COLO829 (cell line): ENCODE data around the gene JARID2.

Experiments used
- DNase-seq: peaks from one replicate; pipeline ENCODE4 v3.0.0; 2012; ENCODE audit warnings: low spot score

Gene JARID2

DNA sequence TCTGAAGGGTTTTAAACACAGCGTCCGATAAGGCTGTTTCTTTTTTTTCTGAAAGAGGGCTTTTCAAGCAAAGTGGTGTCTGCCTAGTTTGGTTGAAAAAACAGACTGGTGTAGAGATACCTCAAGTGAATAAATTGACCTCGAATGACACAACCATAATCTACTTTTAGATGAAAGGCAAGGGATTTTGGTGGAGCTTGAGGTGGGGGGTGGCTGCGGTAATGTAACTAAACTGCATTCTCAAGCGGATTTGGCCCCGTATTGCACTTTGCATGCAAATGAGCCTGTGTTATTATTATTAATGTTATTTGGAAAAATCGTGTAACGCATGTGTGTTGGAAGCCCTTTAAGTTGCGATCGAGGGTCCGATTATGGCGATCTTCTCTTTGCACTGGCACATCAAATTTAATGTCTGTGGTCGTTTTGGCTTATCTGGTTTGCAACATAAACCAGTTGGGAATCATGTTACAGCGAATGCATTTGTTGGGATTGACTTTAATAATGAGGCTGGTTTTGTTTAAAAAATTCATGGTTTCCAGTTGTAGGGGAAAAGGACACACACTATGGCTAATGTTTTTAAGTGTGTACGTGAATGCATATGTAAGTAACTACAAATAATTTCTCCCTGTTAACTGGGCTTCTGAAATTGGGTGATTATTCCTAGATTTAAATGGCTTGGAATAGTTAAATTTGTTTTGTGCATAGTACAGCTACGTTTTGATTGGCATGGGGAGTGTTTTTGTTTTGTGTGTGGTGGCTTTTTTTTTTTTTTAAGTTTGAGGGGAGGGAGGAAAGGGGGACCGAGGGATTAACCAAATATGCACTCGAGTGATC is 1.0 kb downstream of the JARID2 start:
- no peak for DNase-seq

GRCh38 chr6:15247500-15248450 is 1.9 kb downstream of the JARID2 start:
- no peak for DNase-seq

GRCh38 chr6:15248451-15249370 is 2.8 kb downstream of the JARID2 start:
- peak; percentile 98 for DNase-seq

GRCh38 chr6:15249371-15250019 is 3.6 kb downstream of the JARID2 start:
- DNase-seq: no peak

GRCh38 chr6:15250187-15251168 is 4.6 kb downstream of the JARID2 start:
- no peak for DNase-seq

- no peak for DNase-seq
These were observed 6.3 kb downstream of the JARID2 start for GRCh38 chr6:15252195-15252594.

GRCh38 chr6:15253203-15254022 is 7.5 kb downstream of the JARID2 start:
- no peak for DNase-seq

- DNase-seq: no peak
These were observed 8.5 kb downstream of the JARID2 start for GRCh38 chr6:15254070-15254975.

- DNase-seq: no peak
These were observed 9.6 kb downstream of the JARID2 start for GRCh38 chr6:15255481-15255880.

- no peak for DNase-seq
These were observed 10.1 kb downstream of the JARID2 start for GRCh38 chr6:15255909-15256395.

DNA sequence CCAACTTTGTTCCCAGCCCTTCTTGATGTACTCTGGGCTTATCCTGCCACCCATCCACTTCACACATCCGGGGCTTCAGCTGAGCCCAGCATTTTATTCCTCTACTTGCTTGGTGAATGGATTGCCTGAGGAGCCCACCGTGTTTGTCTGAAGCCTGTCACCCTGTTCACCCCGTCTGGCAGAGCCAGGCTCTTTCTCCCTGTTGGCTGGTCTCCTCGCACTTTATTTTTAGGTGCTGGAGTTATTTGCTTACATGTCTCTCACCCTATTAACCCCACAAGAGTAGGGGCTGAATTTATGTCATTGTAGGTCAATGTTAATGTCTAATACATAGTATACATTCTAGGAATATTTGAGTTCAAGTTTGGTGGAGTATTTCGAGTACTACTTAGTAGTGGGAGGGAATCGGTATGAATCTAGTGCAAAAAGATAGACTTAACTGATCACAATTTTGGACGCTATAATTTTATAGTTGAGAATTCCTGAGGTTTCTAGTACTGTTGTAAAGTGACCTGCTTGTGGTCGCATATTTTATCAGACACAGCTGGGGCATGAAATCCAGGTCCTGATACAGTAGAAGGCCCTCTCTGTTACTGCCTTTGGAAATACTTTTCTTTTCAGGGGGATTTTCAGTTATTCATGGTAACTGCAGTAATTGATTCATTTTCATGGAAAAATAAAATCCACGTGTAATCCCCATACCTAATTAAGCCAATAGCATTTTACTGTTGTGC is 10.8 kb downstream of the JARID2 start:
- no peak for DNase-seq

- no peak for DNase-seq
These were observed 11.7 kb downstream of the JARID2 start for GRCh38 chr6:15257357-15258132.

DNA sequence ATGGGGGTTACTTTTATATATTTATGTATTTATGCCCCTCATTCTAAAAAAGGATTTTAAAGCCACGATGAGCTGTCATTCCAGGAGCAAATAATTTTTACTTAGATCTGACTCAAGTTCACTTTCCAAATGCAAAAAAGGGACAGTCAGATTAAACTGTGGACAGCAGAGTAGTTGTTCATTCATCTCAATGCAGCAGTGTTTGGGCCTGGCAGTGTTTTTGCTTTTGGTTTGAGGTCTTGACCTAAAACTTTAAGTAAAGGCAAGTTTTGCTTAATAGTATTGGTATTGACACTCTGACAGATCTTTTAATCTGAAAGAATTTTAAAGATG is 13.9 kb downstream of the JARID2 start:
- no peak for DNase-seq

GRCh38 chr6:15260099-15260821 is 14.4 kb downstream of the JARID2 start:
- DNase-seq: no peak

DNA sequence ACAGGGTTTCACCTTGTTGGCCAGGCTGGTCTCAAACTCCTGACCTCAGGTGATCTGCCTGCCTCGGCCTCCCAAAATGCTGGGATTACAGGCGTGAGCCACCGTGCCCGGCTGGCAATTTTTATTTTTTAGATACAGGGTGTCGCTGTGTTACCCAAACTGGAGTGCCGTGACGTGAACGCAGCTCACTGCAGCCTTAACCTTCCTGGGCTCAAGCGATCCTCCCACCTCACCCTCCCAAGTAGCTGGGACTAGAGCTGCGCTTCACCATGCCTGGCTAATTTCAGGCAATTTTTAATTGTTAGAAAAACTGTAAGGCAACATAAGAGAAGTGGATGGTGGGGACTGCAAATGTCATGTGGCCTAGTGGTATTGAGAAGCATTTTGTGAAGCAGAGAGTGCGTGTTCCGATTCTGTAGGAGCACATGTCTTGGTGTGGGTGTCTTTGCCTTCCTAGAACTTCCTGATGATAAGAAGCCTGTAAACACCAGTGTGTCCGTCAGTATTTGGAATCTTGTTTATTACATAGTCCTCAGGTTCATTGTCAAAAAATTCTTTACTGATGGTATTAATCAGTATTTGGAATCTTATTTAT is 18.0 kb downstream of the JARID2 start:
- no peak for DNase-seq

GRCh38 chr6:15264412-15264811 is 18.5 kb downstream of the JARID2 start:
- no peak for DNase-seq
